ENCODE data around the gene LRFN4.

GRCh38 chr11:66866511-66866986, 9.7 kb downstream of the LRFN4 start:
- TF ChIP-seq ZFP3 (CRISPR knock-in tag; IDR thresholded peaks at IDR 0.05) (no peak), PATZ1 (CRISPR knock-in tag; IDR thresholded peaks at IDR 0.05; ENCODE audit: borderline replicate concordance) (no peak), CREB5 (CRISPR knock-in tag; IDR thresholded peaks at IDR 0.05; ENCODE audit: low read depth) (no peak), RARB (CRISPR knock-in tag; IDR thresholded peaks at IDR 0.05) (no peak), ARNTL (CRISPR knock-in tag; IDR thresholded peaks at IDR 0.05; ENCODE audit: borderline replicate concordance, low read depth) (no peak), ZC3H10 (CRISPR knock-in tag; IDR thresholded peaks at IDR 0.05) (no peak), PPARA (CRISPR knock-in tag; IDR thresholded peaks at IDR 0.05; ENCODE audit: borderline replicate concordance) (no peak), ZFP30 (CRISPR knock-in tag; IDR thresholded peaks at IDR 0.05) (no peak), CSRNP3 (CRISPR knock-in tag; IDR thresholded peaks at IDR 0.05) (no peak)

All from SK-N-SH treated with all-trans-retinoic acid at 6 μM for 48 hours (cell line).